SK-N-MC (cell line): ENCODE data around the gene KEAP1.

Experiments
- DNase-seq: peaks from one replicate; pipeline ENCODE4 v3.0.0-alpha.2; 2011; ENCODE audit warnings: low read depth, low spot score
- H3K27ac ChIP-seq: fragments of 200-600 bp; sonication (generic); 2 replicates; pipeline ENCODE4 v1.5.1; 2016; ENCODE audit warnings: mixed run types
- H3K36me3 ChIP-seq: fragments of 200-600 bp; sonication (generic); 2 replicates; pipeline ENCODE4 v1.6.1; 2017; ENCODE audit warnings: antibody characterized with exemption, low read length, mixed read lengths; ENCODE audit not compliant: insufficient read depth
- H3K4me3 ChIP-seq: fragments of 200-600 bp; sonication (generic); 2 replicates; pipeline ENCODE4 v1.5.1; 2016
- H3K9ac ChIP-seq: fragments of 200-600 bp; sonication (generic); 2 replicates; pipeline ENCODE4 v1.8.0; 2017; ENCODE audit warnings: mixed run types, mixed read lengths; ENCODE audit not compliant: insufficient read length
- H3K9me3 ChIP-seq: fragments of 200-600 bp; sonication (generic); 2 replicates; pipeline ENCODE4 v1.6.1; 2017; ENCODE audit warnings: low read depth, mild to moderate bottlenecking, antibody characterized with exemption, low read length, moderate library complexity, mixed read lengths
- EZH2 ChIP-seq: fragments of 200-600 bp; sonication (generic); IDR thresholded peaks from one replicate; pipeline ENCODE4 v1.6.1; 2017; ENCODE audit warnings: antibody characterized with exemption
- FOXP2 ChIP-seq: optimal IDR thresholded peaks from 2 replicates; pipeline ENCODE3; 2011; ENCODE audit warnings: mild to moderate bottlenecking, moderate library complexity; ENCODE audit not compliant: insufficient read depth; ENCODE audit errors: extremely low read length, control extremely low read depth
- POLR2AphosphoS5 ChIP-seq: IDR thresholded peaks from 2 replicates; pipeline ENCODE4 v1.6.1; 2012; ENCODE audit warnings: mild to moderate bottlenecking, low read depth, low read length, borderline replicate concordance

The KEAP1 gene

GRCh38 chr19:10517760-10518443, 14.7 kb upstream of the KEAP1 start:
- peak overlapping the region; percentile 75 for H3K9ac ChIP-seq
- H3K4me3 ChIP-seq: peak overlapping the region; percentile 86
- TF ChIP-seq FOXP2: no peak
- no peak for TF ChIP-seq POLR2AphosphoS5
- no peak for TF ChIP-seq EZH2
- no peak for DNase-seq
- H3K27ac ChIP-seq: no peak overlapping the region
- no peaks in the 10 kb centered on the region; the same call in 1 of the 2 replicates for H3K36me3 ChIP-seq
- H3K9me3 ChIP-seq: no peaks in the 10 kb centered on the region

GRCh38 chr19:10517361-10517759, 14.2 kb upstream of the KEAP1 start, which contains the start of gene S1PR5:
Gene S1PR5 (minus strand): TSS chr19:10517447. CDS start chr19:10515011, 2,436 bp downstream.
- H3K4me3 ChIP-seq: peak within 1 kb of the TSS; percentile 86
- TF ChIP-seq POLR2AphosphoS5: no peak
- TF ChIP-seq EZH2: no peak
- TF ChIP-seq FOXP2: no peak
- H3K36me3 ChIP-seq: no peaks in the 10 kb centered on the region; the same call in 1 of the 2 replicates
- H3K27ac ChIP-seq: 0 out of 2 replicates have a peak within 1 kb of the TSS, but pooled peaks have one; percentile 46
- no peaks in the 10 kb centered on the region for H3K9me3 ChIP-seq
- no peak for DNase-seq
- peak within 1 kb of the TSS; percentile 75 for H3K9ac ChIP-seq

- no peak overlapping the region for H3K27ac ChIP-seq
- TF ChIP-seq POLR2AphosphoS5 (no peak), EZH2 (no peak)
- no peaks in the 10 kb centered on the region; the same call in 1 of the 2 replicates for H3K36me3 ChIP-seq
- DNase-seq: no peak
- peak overlapping the region; percentile 75 for H3K9ac ChIP-seq
- no peaks in the 10 kb centered on the region for H3K9me3 ChIP-seq
- H3K4me3 ChIP-seq: peak overlapping the region; percentile 86
Observed at GRCh38 chr19:10516671-10517286, 13.6 kb upstream of the KEAP1 start.

- H3K4me3 ChIP-seq: peak overlapping the region; percentile 86
- 0 out of 2 replicates have a peak overlapping the region, but pooled peaks have one; percentile 46 for H3K27ac ChIP-seq
- peak overlapping the region; percentile 33 for H3K9ac ChIP-seq
- H3K9me3 ChIP-seq: no peaks in the 10 kb centered on the region
- TF ChIP-seq EZH2: no peak
- no peaks in the 10 kb centered on the region; the same call in 1 of the 2 replicates for H3K36me3 ChIP-seq
- no peak for DNase-seq
Observed at GRCh38 chr19:10516064-10516385, 12.9 kb upstream of the KEAP1 start.

- TF ChIP-seq FOXP2 (no peak), EZH2 (no peak), POLR2AphosphoS5 (no peak)
- Histone ChIP-seq H3K9ac (no peak overlapping the region), H3K27ac (no peak overlapping the region), H3K4me3 (no peak overlapping the region), H3K9me3 (no peaks in the 10 kb centered on the region), H3K36me3 (no peaks in the 10 kb centered on the region; the same call in 1 of the 2 replicates)
- DNase-seq: no peak
Observed at GRCh38 chr19:10514211-10515145, 11.3 kb upstream of the KEAP1 start.

GRCh38 chr19:10513223-10513622, 10.1 kb upstream of the KEAP1 start:
- no peaks in the 10 kb centered on the region; the same call in 1 of the 2 replicates for H3K36me3 ChIP-seq
- TF ChIP-seq FOXP2 (no peak), POLR2AphosphoS5 (no peak), EZH2 (no peak)
- H3K27ac ChIP-seq: no peak overlapping the region
- no peak for DNase-seq
- H3K9me3 ChIP-seq: no peaks in the 10 kb centered on the region
- H3K4me3 ChIP-seq: no peak overlapping the region
- no peak overlapping the region for H3K9ac ChIP-seq

GRCh38 chr19:10510301-10510802, 7.2 kb upstream of the KEAP1 start:
- Histone ChIP-seq H3K4me3 (no peak overlapping the region), H3K27ac (no peak overlapping the region), H3K36me3 (no peaks in the 10 kb centered on the region; the same call in 1 of the 2 replicates), H3K9ac (no peak overlapping the region), H3K9me3 (no peaks in the 10 kb centered on the region)
- DNase-seq: no peak
- TF ChIP-seq FOXP2 (no peak), EZH2 (no peak), POLR2AphosphoS5 (no peak)

GRCh38 chr19:10508707-10509106, 5.6 kb upstream of the KEAP1 start:
- DNase-seq: no peak
- H3K36me3 ChIP-seq: no peaks in the 10 kb centered on the region; the same call in 1 of the 2 replicates
- no peak overlapping the region for H3K4me3 ChIP-seq
- H3K9me3 ChIP-seq: no peaks in the 10 kb centered on the region
- TF ChIP-seq POLR2AphosphoS5 (no peak), EZH2 (no peak), FOXP2 (no peak)
- no peak overlapping the region for H3K27ac ChIP-seq
- H3K9ac ChIP-seq: no peak overlapping the region
